ENCODE data around the gene TEAD1.

The TEAD1 gene

DNA sequence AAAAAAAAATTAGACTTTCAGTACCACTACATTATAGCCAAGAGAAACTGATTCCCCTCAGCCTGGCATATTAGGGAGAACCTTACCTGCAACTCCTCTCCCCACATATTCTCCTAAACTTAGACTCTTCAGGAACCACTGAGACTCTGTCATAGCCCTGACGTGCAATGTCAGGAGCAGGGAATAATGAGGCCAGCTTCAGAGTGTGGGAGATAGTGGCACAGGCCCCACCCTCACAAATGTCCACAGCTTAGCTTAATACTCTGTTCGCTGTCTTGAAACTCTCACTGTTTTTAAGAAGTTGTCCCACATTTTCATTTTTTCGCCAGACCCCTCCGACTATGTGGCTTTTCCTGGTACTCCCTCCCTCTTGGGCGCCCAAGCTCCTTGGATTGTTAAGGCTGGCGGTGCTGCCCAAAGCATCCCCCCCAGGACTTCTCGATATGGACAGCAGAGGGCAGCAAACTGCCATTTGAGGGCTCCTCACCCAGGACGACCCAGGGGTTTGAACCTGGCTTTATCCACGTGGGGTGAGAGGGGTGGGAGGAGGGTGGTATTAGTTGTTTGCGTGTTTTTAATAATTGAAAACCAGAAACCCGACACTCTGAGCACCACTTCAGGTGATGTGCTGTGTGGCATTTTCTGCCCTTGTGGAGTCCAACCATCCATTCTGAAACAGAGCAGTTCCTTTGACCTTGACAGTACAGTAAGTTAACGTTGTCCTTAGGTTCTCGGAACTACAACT lies 289.7 kb downstream of the TEAD1 start:
- no peak overlapping the region for H2BK12ac ChIP-seq (ENCODE audit: low read length)
- no peak overlapping the region for H3K23ac ChIP-seq (ENCODE audit: low read depth, low read length, poor library complexity)
- no peak overlapping the region for H3K4me3 ChIP-seq (ENCODE audit: low read length in 2 of 2)
- no peak overlapping the region for H4K8ac ChIP-seq (ENCODE audit: low read depth, low read length)
- no peak overlapping the region for H3K27ac ChIP-seq (replicated peaks; ENCODE audit: low read length)
- H3K9ac ChIP-seq (ENCODE audit: low read depth, low read length, poor library complexity): no peak overlapping the region
- peak overlapping the region; percentile 80 for H2AFZ ChIP-seq (ENCODE audit: low read length)
- no peak overlapping the region for H3K14ac ChIP-seq (ENCODE audit: low read length)
- H3K9me3 ChIP-seq (replicated peaks in 1 of 2; ENCODE audit: control insufficient read depth in 2 of 2, insufficient read depth in 1 of 2, low read depth in 1 of 2, low read length in 2 of 2): no peaks in the 10 kb centered on the region
- no peak overlapping the region for H3K4me2 ChIP-seq (ENCODE audit: insufficient read depth, low read length, poor library complexity, severe bottlenecking)
- H2AK5ac ChIP-seq (ENCODE audit: low read depth, low read length): no peak overlapping the region
- H3K18ac ChIP-seq (ENCODE audit: low read length): no peak overlapping the region
- H3K79me1 ChIP-seq (ENCODE audit: low read depth, low read length): no peaks in the 10 kb centered on the region
- no peak overlapping the region for H4K91ac ChIP-seq (ENCODE audit: low read depth, low read length, poor library complexity)
- H2BK120ac ChIP-seq (ENCODE audit: low read depth, low read length): no peak overlapping the region
- H3K4ac ChIP-seq (ENCODE audit: low read length): no peak overlapping the region
- no peaks in the 10 kb centered on the region for H3K27me3 ChIP-seq (ENCODE audit: control insufficient read depth in 3 of 3, insufficient read depth in 3 of 3, low read depth in 1 of 3, low read length in 3 of 3)
- WGBS, 2 donors (ENCODE audit: extremely low coverage in 2 of 2, insufficient read length in 2 of 2, insufficient replicate concordance in 1 of 2): no CpG with 5 or more reads among the region's 13 CpGs
- no peak overlapping the region for H2BK15ac ChIP-seq (ENCODE audit: low read length)
- H3K36me3 ChIP-seq (replicated peaks in 1 of 2; ENCODE audit: control insufficient read depth in 2 of 2, insufficient read depth in 2 of 2, low read length in 2 of 2): no peaks in the 10 kb centered on the region
- peaks cover 4 to 10% of the 10 kb centered on the region in 2 donors for H3K4me1 ChIP-seq (ENCODE audit: control insufficient read depth in 2 of 2, insufficient read depth in 1 of 2, low read depth in 1 of 2, low read length in 2 of 2)
- DNase-seq (ENCODE audit: low spot score): peak; percentile 78
- no peak overlapping the region for H2BK5ac ChIP-seq (ENCODE audit: low read length)

DNA sequence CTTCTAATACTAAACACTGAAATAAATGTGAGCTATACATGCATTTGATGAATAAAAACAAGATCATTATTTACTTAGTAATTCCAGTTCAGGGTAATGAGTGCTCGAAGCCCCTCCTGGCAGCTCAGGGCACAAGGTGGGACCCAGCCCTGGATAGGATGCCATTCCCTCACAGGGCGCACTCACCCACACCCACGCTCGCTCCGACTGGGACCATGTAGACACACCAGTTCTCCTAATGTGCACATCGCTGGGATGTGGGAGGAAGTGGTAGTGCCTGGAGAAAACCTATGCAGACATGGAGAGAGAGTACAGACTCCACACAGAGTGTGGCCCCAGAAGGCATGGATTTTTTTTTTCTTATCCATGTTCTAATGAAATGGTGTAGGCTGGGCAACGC lies 290.4 kb downstream of the TEAD1 start:
- Histone ChIP-seq H3K14ac (ENCODE audit: low read length) (no peak overlapping the region), H2AK5ac (ENCODE audit: low read depth, low read length) (no peak overlapping the region), H3K18ac (ENCODE audit: low read length) (peak overlapping the region; percentile 20), H3K27ac (replicated peaks; ENCODE audit: low read length) (no peak overlapping the region), H2BK12ac (ENCODE audit: low read length) (no peak overlapping the region), H3K9ac (ENCODE audit: low read depth, low read length, poor library complexity) (no peak overlapping the region), H3K4me3 (ENCODE audit: low read length in 2 of 2) (no peak overlapping the region), H3K79me1 (ENCODE audit: low read depth, low read length) (no peaks in the 10 kb centered on the region), H2BK15ac (ENCODE audit: low read length) (no peak overlapping the region), H3K4ac (ENCODE audit: low read length) (no peak overlapping the region), H3K27me3 (ENCODE audit: control insufficient read depth in 3 of 3, insufficient read depth in 3 of 3, low read depth in 1 of 3, low read length in 3 of 3) (no peaks in the 10 kb centered on the region), H2BK5ac (ENCODE audit: low read length) (no peak overlapping the region), H3K9me3 (replicated peaks in 1 of 2; ENCODE audit: control insufficient read depth in 2 of 2, insufficient read depth in 1 of 2, low read depth in 1 of 2, low read length in 2 of 2) (no peaks in the 10 kb centered on the region), H3K4me2 (ENCODE audit: insufficient read depth, low read length, poor library complexity, severe bottlenecking) (no peak overlapping the region), H3K4me1 (ENCODE audit: control insufficient read depth in 2 of 2, insufficient read depth in 1 of 2, low read depth in 1 of 2, low read length in 2 of 2) (peaks cover 4 to 10% of the 10 kb centered on the region in 2 donors), H2AFZ (ENCODE audit: low read length) (peak overlapping the region; percentile 80), H3K23ac (ENCODE audit: low read depth, low read length, poor library complexity) (no peak overlapping the region), H4K8ac (ENCODE audit: low read depth, low read length) (no peak overlapping the region), H3K36me3 (replicated peaks in 1 of 2; ENCODE audit: control insufficient read depth in 2 of 2, insufficient read depth in 2 of 2, low read length in 2 of 2) (no peaks in the 10 kb centered on the region), H4K91ac (ENCODE audit: low read depth, low read length, poor library complexity) (no peak overlapping the region), H2BK120ac (ENCODE audit: low read depth, low read length) (no peak overlapping the region)
- DNase-seq (ENCODE audit: low spot score): no peak
- WGBS, 2 donors (ENCODE audit: extremely low coverage in 2 of 2, insufficient read length in 2 of 2, insufficient replicate concordance in 1 of 2): no CpG with 5 or more reads among the region's 7 CpGs

DNA sequence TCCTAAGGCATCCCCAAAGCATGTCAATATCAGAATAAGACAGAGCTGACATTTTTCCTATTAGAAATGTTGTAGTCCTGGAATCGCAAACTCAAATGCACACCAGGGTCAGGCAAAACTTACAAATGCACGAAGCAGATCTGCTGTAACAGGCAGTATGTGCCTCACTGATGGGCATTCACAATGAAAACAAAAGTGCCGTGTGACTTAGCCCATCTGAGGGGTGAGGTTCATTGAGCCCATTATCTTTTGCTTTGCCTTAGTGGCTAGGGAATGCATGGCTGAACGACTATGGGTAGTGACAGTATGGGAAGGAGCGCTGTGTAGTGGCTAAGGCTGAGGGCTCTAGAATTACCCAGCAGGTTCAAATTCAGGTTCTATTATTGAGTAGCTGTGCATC lies 291.8 kb downstream of the TEAD1 start:
- Histone ChIP-seq H3K27me3 (ENCODE audit: control insufficient read depth in 3 of 3, insufficient read depth in 3 of 3, low read depth in 1 of 3, low read length in 3 of 3) (no peaks in the 10 kb centered on the region), H4K91ac (ENCODE audit: low read depth, low read length, poor library complexity) (no peak overlapping the region), H3K18ac (ENCODE audit: low read length) (no peak overlapping the region), H3K9me3 (replicated peaks in 1 of 2; ENCODE audit: control insufficient read depth in 2 of 2, insufficient read depth in 1 of 2, low read depth in 1 of 2, low read length in 2 of 2) (no peaks in the 10 kb centered on the region), H2AK5ac (ENCODE audit: low read depth, low read length) (no peak overlapping the region), H2BK5ac (ENCODE audit: low read length) (no peak overlapping the region), H2BK15ac (ENCODE audit: low read length) (no peak overlapping the region), H3K14ac (ENCODE audit: low read length) (no peak overlapping the region), H2BK120ac (ENCODE audit: low read depth, low read length) (no peak overlapping the region), H3K4me3 (ENCODE audit: low read length in 2 of 2) (no peak overlapping the region), H3K23ac (ENCODE audit: low read depth, low read length, poor library complexity) (no peak overlapping the region), H3K4ac (ENCODE audit: low read length) (no peak overlapping the region), H4K8ac (ENCODE audit: low read depth, low read length) (no peak overlapping the region), H3K9ac (ENCODE audit: low read depth, low read length, poor library complexity) (no peak overlapping the region), H3K27ac (replicated peaks; ENCODE audit: low read length) (no peak overlapping the region), H3K36me3 (replicated peaks in 1 of 2; ENCODE audit: control insufficient read depth in 2 of 2, insufficient read depth in 2 of 2, low read length in 2 of 2) (no peaks in the 10 kb centered on the region), H3K79me1 (ENCODE audit: low read depth, low read length) (no peaks in the 10 kb centered on the region), H2AFZ (ENCODE audit: low read length) (peak overlapping the region; percentile 43), H2BK12ac (ENCODE audit: low read length) (no peak overlapping the region), H3K4me1 (ENCODE audit: control insufficient read depth in 2 of 2, insufficient read depth in 1 of 2, low read depth in 1 of 2, low read length in 2 of 2) (peaks cover 4 to 10% of the 10 kb centered on the region in 2 donors), H3K4me2 (ENCODE audit: insufficient read depth, low read length, poor library complexity, severe bottlenecking) (no peak overlapping the region)
- no peak for DNase-seq (ENCODE audit: low spot score)
- no CpG with 5 or more reads among the region's 5 CpGs for WGBS, 2 donors (ENCODE audit: extremely low coverage in 2 of 2, insufficient read length in 2 of 2, insufficient replicate concordance in 1 of 2)

DNA sequence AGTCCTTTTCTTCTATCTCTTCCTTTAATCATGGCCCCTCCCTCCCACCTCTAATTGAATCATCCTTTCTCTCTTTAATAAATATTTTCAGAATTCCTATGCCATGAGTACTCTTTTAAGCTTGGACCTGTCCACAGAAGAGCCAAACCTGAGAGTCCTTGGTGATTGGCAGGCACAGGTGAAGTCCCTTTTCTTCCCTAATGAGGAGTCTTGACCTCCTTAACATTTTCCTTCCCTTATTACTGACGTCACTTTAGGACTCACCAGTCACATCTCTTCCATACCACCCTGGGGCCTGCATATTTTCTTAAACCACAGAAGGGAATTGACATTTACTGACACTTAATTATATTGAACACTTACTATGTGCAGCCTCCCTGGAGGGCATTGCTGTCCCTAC lies 293.9 kb downstream of the TEAD1 start:
- Histone ChIP-seq H2BK15ac (ENCODE audit: low read length) (no peak overlapping the region), H2BK120ac (ENCODE audit: low read depth, low read length) (no peak overlapping the region), H3K79me1 (ENCODE audit: low read depth, low read length) (no peaks in the 10 kb centered on the region), H3K27me3 (ENCODE audit: control insufficient read depth in 3 of 3, insufficient read depth in 3 of 3, low read depth in 1 of 3, low read length in 3 of 3) (no peaks in the 10 kb centered on the region), H3K4ac (ENCODE audit: low read length) (no peak overlapping the region), H4K91ac (ENCODE audit: low read depth, low read length, poor library complexity) (no peak overlapping the region), H2AK5ac (ENCODE audit: low read depth, low read length) (no peak overlapping the region), H3K18ac (ENCODE audit: low read length) (no peak overlapping the region), H3K9ac (ENCODE audit: low read depth, low read length, poor library complexity) (no peak overlapping the region), H3K36me3 (replicated peaks in 1 of 2; ENCODE audit: control insufficient read depth in 2 of 2, insufficient read depth in 2 of 2, low read length in 2 of 2) (no peaks in the 10 kb centered on the region), H2BK5ac (ENCODE audit: low read length) (no peak overlapping the region), H3K27ac (replicated peaks; ENCODE audit: low read length) (no peak overlapping the region), H3K23ac (ENCODE audit: low read depth, low read length, poor library complexity) (no peak overlapping the region), H3K9me3 (replicated peaks in 1 of 2; ENCODE audit: control insufficient read depth in 2 of 2, insufficient read depth in 1 of 2, low read depth in 1 of 2, low read length in 2 of 2) (no peaks in the 10 kb centered on the region), H3K4me3 (ENCODE audit: low read length in 2 of 2) (no peak overlapping the region), H2BK12ac (ENCODE audit: low read length) (no peak overlapping the region), H4K8ac (ENCODE audit: low read depth, low read length) (no peak overlapping the region), H3K4me2 (ENCODE audit: insufficient read depth, low read length, poor library complexity, severe bottlenecking) (no peak overlapping the region), H3K4me1 (ENCODE audit: control insufficient read depth in 2 of 2, insufficient read depth in 1 of 2, low read depth in 1 of 2, low read length in 2 of 2) (peaks cover 4 to 10% of the 10 kb centered on the region in 2 donors), H2AFZ (ENCODE audit: low read length) (no peak overlapping the region), H3K14ac (ENCODE audit: low read length) (no peak overlapping the region)
- no peak for DNase-seq (ENCODE audit: low spot score)
- WGBS, 2 donors (ENCODE audit: extremely low coverage in 2 of 2, insufficient read length in 2 of 2, insufficient replicate concordance in 1 of 2): no CpG with 5 or more reads among the region's 1 CpG

All from neuronal stem cell (in vitro differentiated cells).